ENCODE measurements around the gene UGT1A5.

DNA sequence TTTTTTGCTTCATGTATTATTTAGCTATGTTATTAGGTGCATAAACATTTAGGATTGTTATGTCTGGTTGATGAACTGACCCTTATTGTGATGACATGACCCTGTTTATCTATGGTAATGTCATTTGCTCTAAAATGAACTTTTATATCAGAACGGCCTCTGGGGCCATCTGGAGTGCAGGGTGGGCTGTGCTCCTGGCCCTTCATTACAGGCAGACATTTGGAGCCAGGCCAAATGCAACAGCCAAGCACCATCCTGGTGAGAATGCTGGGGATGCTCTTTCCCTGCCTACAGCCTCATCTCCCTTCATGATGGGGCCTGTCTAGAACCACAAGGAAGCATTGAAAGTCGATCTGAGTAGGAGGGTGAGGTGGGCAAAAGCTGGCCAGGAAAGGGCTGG, 103.6 kb downstream of the UGT1A5 start:
- TF ChIP-seq SIX5 (IDR thresholded peaks at IDR 0.05; ENCODE audit: low read depth, low read length, severe bottlenecking): no peak
- TF ChIP-seq, protein P1, sequence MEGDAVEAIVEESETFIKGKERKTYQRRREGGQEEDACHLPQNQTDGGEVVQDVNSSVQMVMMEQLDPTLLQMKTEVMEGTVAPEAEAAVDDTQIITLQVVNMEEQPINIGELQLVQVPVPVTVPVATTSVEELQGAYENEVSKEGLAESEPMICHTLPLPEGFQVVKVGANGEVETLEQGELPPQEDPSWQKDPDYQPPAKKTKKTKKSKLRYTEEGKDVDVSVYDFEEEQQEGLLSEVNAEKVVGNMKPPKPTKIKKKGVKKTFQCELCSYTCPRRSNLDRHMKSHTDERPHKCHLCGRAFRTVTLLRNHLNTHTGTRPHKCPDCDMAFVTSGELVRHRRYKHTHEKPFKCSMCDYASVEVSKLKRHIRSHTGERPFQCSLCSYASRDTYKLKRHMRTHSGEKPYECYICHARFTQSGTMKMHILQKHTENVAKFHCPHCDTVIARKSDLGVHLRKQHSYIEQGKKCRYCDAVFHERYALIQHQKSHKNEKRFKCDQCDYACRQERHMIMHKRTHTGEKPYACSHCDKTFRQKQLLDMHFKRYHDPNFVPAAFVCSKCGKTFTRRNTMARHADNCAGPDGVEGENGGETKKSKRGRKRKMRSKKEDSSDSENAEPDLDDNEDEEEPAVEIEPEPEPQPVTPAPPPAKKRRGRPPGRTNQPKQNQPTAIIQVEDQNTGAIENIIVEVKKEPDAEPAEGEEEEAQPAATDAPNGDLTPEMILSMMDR (IDR thresholded peaks at IDR 0.05 in 2 of 3, conservative IDR thresholded peaks at IDR 0.05 in 1 of 3; ENCODE audit: control insufficient read depth in 2 of 3, extremely low read depth in 1 of 3, insufficient read depth in 1 of 3, low read depth in 3 of 3, low read length in 3 of 3): no peak
- no peak for TF ChIP-seq POLR2A (IDR thresholded peaks at IDR 0.05; ENCODE audit: low read depth, low read length)
- TF ChIP-seq, protein P2, sequence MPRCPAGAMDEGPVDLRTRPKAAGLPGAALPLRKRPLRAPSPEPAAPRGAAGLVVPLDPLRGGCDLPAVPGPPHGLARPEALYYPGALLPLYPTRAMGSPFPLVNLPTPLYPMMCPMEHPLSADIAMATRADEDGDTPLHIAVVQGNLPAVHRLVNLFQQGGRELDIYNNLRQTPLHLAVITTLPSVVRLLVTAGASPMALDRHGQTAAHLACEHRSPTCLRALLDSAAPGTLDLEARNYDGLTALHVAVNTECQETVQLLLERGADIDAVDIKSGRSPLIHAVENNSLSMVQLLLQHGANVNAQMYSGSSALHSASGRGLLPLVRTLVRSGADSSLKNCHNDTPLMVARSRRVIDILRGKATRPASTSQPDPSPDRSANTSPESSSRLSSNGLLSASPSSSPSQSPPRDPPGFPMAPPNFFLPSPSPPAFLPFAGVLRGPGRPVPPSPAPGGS (IDR thresholded peaks at IDR 0.05; ENCODE audit: borderline replicate concordance, insufficient read depth, low read depth, low read length, poor library complexity, severe bottlenecking): no peak
- no peak for TF ChIP-seq MXI1 (IDR thresholded peaks at IDR 0.05; ENCODE audit: low read depth, low read length)
- TF ChIP-seq SREBF2 (IDR thresholded peaks at IDR 0.05; ENCODE audit: low read length): no peak

Measured in GM12878 (cell line).